GM12864 (cell line): ENCODE data around the gene TCERG1L.

ENCODE experiments used
- DNase-seq: peaks from one replicate; pipeline ENCODE4 v3.0.0-alpha.2; 2011; ENCODE audit warnings: low read depth
- H3K4me3 ChIP-seq: 2 replicates; pipeline ENCODE4 v1.5.1; 2011; ENCODE audit warnings: mild to moderate bottlenecking, low read depth, low read length, control low read depth
- TF ChIP-seq, protein P1 (sequence below): IDR thresholded peaks from 2 replicates; pipeline ENCODE4 v1.5.1; 2011; ENCODE audit warnings: low read depth, mild to moderate bottlenecking, moderate library complexity, low read length, control low read depth, inconsistent platforms; ENCODE audit errors: missing control alignments

TCERG1L gene, protein sequence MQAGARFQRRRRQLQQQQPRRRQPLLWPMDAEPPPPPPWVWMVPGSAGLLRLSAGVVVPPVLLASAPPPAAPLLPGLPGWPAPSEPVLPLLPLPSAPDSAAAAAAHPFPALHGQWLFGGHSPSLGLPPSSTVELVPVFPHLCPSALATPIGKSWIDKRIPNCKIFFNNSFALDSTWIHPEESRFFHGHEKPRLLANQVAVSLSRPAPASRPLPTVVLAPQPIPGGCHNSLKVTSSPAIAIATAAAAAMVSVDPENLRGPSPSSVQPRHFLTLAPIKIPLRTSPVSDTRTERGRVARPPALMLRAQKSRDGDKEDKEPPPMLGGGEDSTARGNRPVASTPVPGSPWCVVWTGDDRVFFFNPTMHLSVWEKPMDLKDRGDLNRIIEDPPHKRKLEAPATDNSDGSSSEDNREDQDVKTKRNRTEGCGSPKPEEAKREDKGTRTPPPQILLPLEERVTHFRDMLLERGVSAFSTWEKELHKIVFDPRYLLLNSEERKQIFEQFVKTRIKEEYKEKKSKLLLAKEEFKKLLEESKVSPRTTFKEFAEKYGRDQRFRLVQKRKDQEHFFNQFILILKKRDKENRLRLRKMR

DNA sequence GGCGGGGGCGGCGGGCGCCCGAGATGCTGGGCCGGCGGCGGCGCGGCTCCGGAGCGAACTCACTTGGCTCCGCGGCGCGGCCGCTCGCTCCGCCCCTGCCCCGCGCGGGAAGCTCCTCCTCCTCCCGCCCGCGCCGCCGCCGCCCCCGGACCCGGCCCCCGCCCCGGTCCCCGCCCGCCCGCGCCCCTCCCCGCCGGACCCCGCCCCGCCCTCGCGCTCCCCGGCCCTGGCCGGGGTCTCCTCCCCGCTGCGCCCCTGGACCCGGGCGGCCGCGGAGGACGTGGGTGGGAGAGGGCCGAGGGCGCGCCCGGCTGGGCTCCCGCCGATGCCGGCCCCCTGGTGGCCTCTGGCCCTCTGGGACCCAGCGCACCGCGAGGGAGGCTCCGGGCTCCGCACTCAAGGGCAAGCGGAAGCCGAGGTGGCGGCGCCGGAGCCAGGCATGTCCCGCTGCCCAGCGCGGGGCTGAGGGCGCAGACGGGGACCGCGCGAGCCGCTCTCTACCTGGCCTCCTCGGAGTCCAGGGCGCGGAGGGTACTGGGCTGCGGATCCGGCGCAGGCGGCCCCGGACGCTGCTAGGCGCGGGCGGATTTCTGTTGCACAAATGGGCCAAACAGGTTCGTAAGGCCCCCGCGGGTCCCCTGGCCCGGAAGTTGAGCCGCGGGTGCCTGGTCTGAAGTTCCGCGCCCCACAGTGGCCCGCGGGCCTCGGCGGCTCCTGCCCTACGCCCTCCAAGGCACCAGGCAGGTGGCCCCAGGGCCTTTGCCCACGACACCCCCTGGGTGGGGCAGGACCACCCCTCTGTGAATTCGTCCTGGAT is at the start of gene TCERG1L:
Gene TCERG1L, minus strand, starts transcription at position 61 of the 817 bp plus-strand sequence. CDS start 86 bp downstream, outside the sequence.
- TF ChIP-seq, protein P1, sequence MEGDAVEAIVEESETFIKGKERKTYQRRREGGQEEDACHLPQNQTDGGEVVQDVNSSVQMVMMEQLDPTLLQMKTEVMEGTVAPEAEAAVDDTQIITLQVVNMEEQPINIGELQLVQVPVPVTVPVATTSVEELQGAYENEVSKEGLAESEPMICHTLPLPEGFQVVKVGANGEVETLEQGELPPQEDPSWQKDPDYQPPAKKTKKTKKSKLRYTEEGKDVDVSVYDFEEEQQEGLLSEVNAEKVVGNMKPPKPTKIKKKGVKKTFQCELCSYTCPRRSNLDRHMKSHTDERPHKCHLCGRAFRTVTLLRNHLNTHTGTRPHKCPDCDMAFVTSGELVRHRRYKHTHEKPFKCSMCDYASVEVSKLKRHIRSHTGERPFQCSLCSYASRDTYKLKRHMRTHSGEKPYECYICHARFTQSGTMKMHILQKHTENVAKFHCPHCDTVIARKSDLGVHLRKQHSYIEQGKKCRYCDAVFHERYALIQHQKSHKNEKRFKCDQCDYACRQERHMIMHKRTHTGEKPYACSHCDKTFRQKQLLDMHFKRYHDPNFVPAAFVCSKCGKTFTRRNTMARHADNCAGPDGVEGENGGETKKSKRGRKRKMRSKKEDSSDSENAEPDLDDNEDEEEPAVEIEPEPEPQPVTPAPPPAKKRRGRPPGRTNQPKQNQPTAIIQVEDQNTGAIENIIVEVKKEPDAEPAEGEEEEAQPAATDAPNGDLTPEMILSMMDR, result no peak
- no peak within 1 kb of the TSS for H3K4me3 ChIP-seq
- DNase-seq, result no peak

DNA sequence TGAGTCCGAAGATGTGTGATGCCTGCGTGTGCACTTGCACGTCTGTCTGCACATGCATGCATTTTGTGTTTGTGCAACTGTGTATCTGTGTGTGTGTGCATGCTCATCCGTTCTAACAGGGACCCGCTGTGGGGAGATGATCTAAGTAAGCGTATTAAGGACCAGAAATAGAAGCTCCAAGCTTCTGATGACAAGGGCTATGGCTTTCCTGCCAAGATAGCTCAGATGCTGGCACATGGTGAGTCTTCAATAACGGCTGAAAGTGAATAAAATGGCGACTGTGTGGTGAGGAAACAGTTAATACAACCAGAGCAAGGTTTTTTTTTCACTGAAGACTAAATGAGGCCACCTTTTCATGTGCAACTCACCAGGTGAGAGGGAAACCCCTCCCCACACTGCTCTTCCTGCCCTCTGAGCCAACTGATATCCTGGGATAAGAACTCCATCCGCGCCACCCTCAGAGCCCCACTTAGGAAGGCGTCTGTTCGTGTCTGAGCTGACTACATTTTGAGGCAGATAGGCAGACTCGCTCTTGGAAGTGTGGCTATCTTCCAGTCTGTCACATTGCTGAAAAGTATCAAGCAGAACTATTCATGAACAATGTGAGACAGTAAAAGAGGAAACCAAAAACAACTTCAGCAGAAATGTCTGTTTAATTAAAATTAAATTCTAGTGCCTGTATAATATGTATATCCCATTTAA is 47.4 kb upstream of the TCERG1L start:
- no peak overlapping the region for H3K4me3 ChIP-seq
- TF ChIP-seq, protein P1, result no peak
- no peak for DNase-seq

DNA sequence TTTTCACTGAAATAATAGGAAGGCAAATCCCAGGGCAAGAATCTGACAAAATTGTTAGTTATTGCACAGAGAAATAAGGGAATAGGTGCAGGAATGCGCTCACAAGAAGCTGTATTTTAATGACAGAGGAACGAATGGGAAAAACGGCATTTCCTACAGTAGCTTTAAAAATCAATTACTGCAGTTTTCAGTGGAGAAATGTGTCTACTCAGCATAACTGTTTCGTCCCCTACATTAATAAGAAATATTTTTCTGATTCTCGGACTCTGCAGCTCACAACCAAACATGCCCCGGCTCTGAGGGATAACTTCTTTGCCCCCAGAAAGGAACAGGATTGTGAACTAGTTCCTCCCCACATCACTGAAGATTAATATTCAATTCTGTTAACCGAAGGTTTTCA is 44.9 kb upstream of the TCERG1L start:
- TF ChIP-seq, protein P1, result no peak
- DNase-seq, result no peak
- no peak overlapping the region for H3K4me3 ChIP-seq

DNA sequence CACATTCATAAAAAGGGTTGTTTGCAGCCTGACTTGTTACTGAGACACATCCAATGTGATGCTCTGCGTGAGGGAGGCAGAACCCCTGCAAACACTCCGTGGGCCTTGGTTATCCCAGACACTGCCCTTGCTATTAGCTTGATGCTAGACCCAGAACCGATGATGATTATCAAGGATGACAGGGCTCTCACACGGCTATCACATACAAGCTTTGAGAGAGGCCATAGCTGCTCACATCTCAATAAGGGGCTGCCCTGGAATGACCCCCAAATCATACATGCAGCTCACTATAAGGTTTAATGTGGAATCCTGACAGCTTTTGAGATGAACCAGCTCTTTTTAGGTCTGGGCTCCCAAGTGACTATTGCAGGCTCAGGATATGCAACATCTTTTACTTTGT is 44.4 kb upstream of the TCERG1L start:
- TF ChIP-seq, protein P1, result no peak
- no peak for DNase-seq
- H3K4me3 ChIP-seq, result no peak overlapping the region

DNA sequence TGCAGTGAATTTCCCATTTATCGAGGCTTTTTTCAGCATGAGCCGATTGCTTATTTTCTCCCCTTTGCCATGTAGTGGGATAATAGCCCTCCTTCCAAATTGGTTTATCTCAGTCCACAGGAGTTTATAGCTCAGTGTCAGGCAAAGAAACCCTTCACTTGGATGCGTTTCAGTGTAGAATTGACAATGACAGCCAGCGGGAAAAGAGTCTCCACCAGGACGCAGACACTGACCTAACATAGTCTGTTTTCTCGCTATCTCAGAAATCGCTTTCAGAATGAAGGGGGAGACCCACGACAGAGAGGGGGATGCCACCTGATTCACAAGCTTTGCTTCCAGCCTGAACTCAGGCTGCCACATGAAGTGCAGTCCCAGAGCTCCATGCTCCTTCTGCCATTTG is 43.5 kb upstream of the TCERG1L start:
- TF ChIP-seq, protein P1, result no peak
- no peak for DNase-seq
- no peak overlapping the region for H3K4me3 ChIP-seq

DNA sequence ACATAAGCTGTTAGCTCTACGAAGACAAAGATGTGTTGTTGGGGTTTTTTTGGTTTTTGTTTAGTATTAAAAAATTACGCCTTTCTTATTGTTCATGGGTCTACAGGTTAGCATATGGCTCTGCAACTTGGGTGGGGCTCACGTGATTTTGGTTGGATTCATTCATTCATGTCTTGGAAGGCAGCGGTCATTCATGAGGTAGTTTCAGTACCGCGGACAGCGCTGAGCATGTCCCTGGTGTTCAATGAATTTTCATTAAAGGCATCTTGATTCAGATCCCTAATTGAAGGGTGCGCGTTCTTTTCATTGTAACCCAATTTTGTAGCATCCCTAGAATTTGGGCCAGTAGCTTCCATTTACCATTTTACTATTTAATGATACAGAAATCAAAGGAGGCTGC is 42.9 kb upstream of the TCERG1L start:
- DNase-seq, result no peak
- H3K4me3 ChIP-seq, result no peak overlapping the region
- TF ChIP-seq, protein P1, result no peak
